GM21528 (cell line): ENCODE measurements around the gene WDR64.
"Not testable (repeated sequence)": the region's sequence is repeated elsewhere in the genome, so short reads cannot be mapped to it uniquely, and the experiment has no call there.

Experiments
- ATAC-seq: cut with Tn5 transposase; IDR thresholded peaks from one replicate; pipeline ENCODE4 v1.9.1; 2021; ENCODE audit warnings: mild to moderate bottlenecking, moderate library complexity; ENCODE audit not compliant: unreplicated experiment, low FRiP score

Gene WDR64

GRCh38 chr1:241648159-241648558 is 3.9 kb upstream of the WDR64 start:
- no peak for ATAC-seq

GRCh38 chr1:241654019-241654418 is 1.9 kb downstream of the WDR64 start:
- no peak for ATAC-seq

- no peak for ATAC-seq
Measured at GRCh38 chr1:241654641-241655040, 2.6 kb downstream of the WDR64 start.

- ATAC-seq, result no peak
Measured at GRCh38 chr1:241658081-241658793, 6.2 kb downstream of the WDR64 start.

GRCh38 chr1:241659016-241659415 is 6.9 kb downstream of the WDR64 start:
- ATAC-seq, result not testable (repeated sequence)

- ATAC-seq, result no peak
Measured at GRCh38 chr1:241660424-241660972, 8.4 kb downstream of the WDR64 start.

GRCh38 chr1:241666419-241666818 is 14.3 kb downstream of the WDR64 start:
- no peak for ATAC-seq

- ATAC-seq, result no peak
Measured at GRCh38 chr1:241672301-241672700, 20.2 kb downstream of the WDR64 start.

- ATAC-seq, result no peak
Measured at GRCh38 chr1:241674805-241675384, 22.8 kb downstream of the WDR64 start.

GRCh38 chr1:241675983-241676382 is 23.9 kb downstream of the WDR64 start:
- ATAC-seq, result no peak

GRCh38 chr1:241677201-241677600 is 25.1 kb downstream of the WDR64 start:
- peak; percentile 90 for ATAC-seq

GRCh38 chr1:241678536-241678935 is 26.5 kb downstream of the WDR64 start:
- ATAC-seq, result no peak

GRCh38 chr1:241679404-241679803 is 27.3 kb downstream of the WDR64 start:
- no peak for ATAC-seq

- no peak for ATAC-seq
Measured at GRCh38 chr1:241679961-241680360, 27.9 kb downstream of the WDR64 start.

GRCh38 chr1:241681861-241682448 is 29.9 kb downstream of the WDR64 start:
- ATAC-seq, result not testable (repeated sequence)

- no peak for ATAC-seq
Measured at GRCh38 chr1:241682921-241683320, 30.8 kb downstream of the WDR64 start.

- no peak for ATAC-seq
Measured at GRCh38 chr1:241684108-241684507, 32.0 kb downstream of the WDR64 start.

- no peak for ATAC-seq
Measured at GRCh38 chr1:241688940-241689368, 36.9 kb downstream of the WDR64 start.

GRCh38 chr1:241695246-241696171 is 43.4 kb downstream of the WDR64 start:
- no peak for ATAC-seq

- ATAC-seq, result no peak
Measured at GRCh38 chr1:241696172-241696814, 44.2 kb downstream of the WDR64 start.
